AG04450 (cell line): Measurements from ENCODE around the gene IL15RA. TPM values are rescaled to one million over a fixed set of nuclear protein-coding genes. Genes with fewer than 3 reads are reported as not detected.

ENCODE experiments used
- CTCF ChIA-PET: fragments of 300-600, 350-600 bp; formaldehyde crosslinking; extraction: SDS; loops from one replicate; lab custom pipeline; 2022; ENCODE audit warnings: antibody characterized with exemption, inconsistent platforms; lab: Charles Lee
- POLR2A ChIA-PET: fragments of 350-600 bp; formaldehyde crosslinking; extraction: SDS; loops from one replicate; lab custom pipeline; 2021; ENCODE audit warnings: antibody characterized with exemption, inconsistent platforms; lab: Yijun Ruan, JAX
- DNase-seq: peaks from one replicate; pipeline ENCODE4 v3.0.0-alpha.2; 2011; ENCODE audit warnings: low read depth, low spot score
- H3K27ac ChIP-seq: one replicate; pipeline ENCODE4 v1.5.1; 2012; ENCODE audit warnings: low read depth, low read length, control low read depth
- H3K27me3 ChIP-seq: one replicate; pipeline ENCODE4 v1.6.0; 2012; ENCODE audit warnings: low read length; ENCODE audit not compliant: control insufficient read depth, insufficient read depth
- H3K4me3 ChIP-seq: 2 replicates; pipeline ENCODE4 v1.5.1; 2011; ENCODE audit warnings: mild to moderate bottlenecking, low read depth, low read length, control low read depth
- H3K9me3 ChIP-seq: 2 replicates; pipeline ENCODE4 v1.5.1; 2012; ENCODE audit warnings: low read length; ENCODE audit not compliant: control insufficient read depth, insufficient read depth
- CTCF ChIP-seq: IDR thresholded peaks from 2 replicates; pipeline ENCODE4 v1.5.1; 2011; ENCODE audit warnings: low read depth, low read length, control low read depth, inconsistent platforms
- polyA plus RNA-seq: library from polyadenylated mRNA; depleted of rRNA; stranded (reverse); fragments of >200 nt; gene quantifications from 2 replicates; pipeline ENCODE4 v1.2.3, GENCODE V29; 2011

The IL15RA gene
- polyA plus RNA-seq, 1 experiment, result 3.5 TPM

GRCh38 chr10:5941579-5941978, 35.8 kb downstream of the IL15RA start:
- no peak for TF ChIP-seq CTCF
- CTCF ChIA-PET, result no interaction called here
- H3K27ac ChIP-seq, result no peak overlapping the region
- POLR2A ChIA-PET, result no interaction called here
- no peak for DNase-seq
- no peak overlapping the region for H3K4me3 ChIP-seq
- no peaks in the 10 kb centered on the region for H3K27me3 ChIP-seq
- peaks cover 5% of the 10 kb centered on the region; the same call in 1 of the 2 replicates for H3K9me3 ChIP-seq

- no peak overlapping the region for H3K27ac ChIP-seq
- H3K27me3 ChIP-seq, result no peaks in the 10 kb centered on the region
- POLR2A ChIA-PET, result no interaction called here
- no peak for TF ChIP-seq CTCF
- H3K4me3 ChIP-seq, result no peak overlapping the region
- peaks cover 5% of the 10 kb centered on the region; the same call in 1 of the 2 replicates for H3K9me3 ChIP-seq
- no peak for DNase-seq
- CTCF ChIA-PET, result no interaction called here
Observed at GRCh38 chr10:5940807-5941218, 36.5 kb downstream of the IL15RA start.

GRCh38 chr10:5938291-5938690, 39.1 kb downstream of the IL15RA start:
- no peak for DNase-seq
- Histone ChIP-seq H3K27ac (no peak overlapping the region), H3K9me3 (no peaks in the 10 kb centered on the region), H3K27me3 (no peaks in the 10 kb centered on the region), H3K4me3 (no peak overlapping the region)
- TF ChIP-seq CTCF, result no peak
- ChIA-PET CTCF (no interaction called here), POLR2A (no interaction called here)

GRCh38 chr10:5937016-5937415, 40.3 kb downstream of the IL15RA start:
- ChIA-PET CTCF (no interaction called here), POLR2A (no interaction called here)
- Histone ChIP-seq H3K27me3 (no peaks in the 10 kb centered on the region), H3K4me3 (no peak overlapping the region), H3K9me3 (no peaks in the 10 kb centered on the region), H3K27ac (no peak overlapping the region)
- DNase-seq, result no peak
- TF ChIP-seq CTCF, result no peak

- no peak overlapping the region for H3K4me3 ChIP-seq
- TF ChIP-seq CTCF, result no peak
- CTCF ChIA-PET, result no interaction called here
- H3K9me3 ChIP-seq, result no peaks in the 10 kb centered on the region
- DNase-seq, result no peak
- no peak overlapping the region for H3K27ac ChIP-seq
- H3K27me3 ChIP-seq, result no peaks in the 10 kb centered on the region
- POLR2A ChIA-PET, result no interaction called here
Observed at GRCh38 chr10:5935628-5936027, 41.7 kb downstream of the IL15RA start.
